Fibroblast of skin of scalp (primary cell): Measurements from ENCODE around the gene SMPD4.
A peak's percentile ranks its signal among the peaks of the same experiment; 100 is the strongest.
"Not testable (repeated sequence)": the region's sequence is repeated elsewhere in the genome, so short reads cannot be mapped to it uniquely, and the experiment has no call there.

Source experiments
- DNase-seq: peaks from one replicate; pipeline ENCODE4 v3.0.0-alpha.2; 2013

The SMPD4 gene

DNA sequence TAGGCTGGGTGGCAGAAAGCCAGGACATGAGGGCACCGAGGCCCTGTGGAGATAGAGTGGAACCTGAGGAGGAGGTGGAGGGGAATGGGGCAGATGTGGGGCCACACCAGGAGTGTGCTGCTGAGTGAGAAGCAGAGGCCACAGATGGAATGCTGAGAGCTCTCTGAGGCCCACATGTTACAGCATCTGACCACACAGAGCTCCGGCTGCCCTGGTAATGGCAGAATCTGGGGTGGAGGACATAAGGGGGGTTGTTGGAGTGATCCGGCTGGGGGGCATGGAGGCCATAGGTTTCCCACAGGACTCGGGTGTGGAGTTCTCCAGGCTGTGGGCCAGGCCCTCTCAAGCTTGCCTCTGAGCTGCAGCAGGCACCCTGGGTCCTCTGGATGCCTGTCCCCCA is 4.5 kb upstream of the SMPD4 start:
- DNase-seq: no peak

DNA sequence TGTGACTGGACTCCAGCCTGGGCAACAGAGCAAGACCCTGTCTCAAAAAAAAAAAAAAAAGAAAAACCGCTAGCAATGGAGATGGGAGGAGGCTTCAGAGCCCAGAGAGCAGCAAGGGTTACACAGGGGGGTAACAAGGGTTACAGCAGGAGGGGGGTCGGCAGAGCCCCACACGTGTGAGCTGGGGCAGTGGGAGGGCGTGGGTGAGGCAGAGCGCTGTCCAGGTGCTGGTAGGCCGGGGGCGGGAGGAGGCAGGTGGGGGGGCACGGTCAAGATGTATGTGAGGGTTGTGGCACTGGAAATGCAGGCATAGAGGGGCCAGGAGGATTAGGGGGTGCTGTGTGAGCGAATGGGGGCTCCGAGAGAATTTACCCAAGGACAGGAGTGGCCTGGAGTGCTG is 4.0 kb upstream of the SMPD4 start:
- no peak for DNase-seq

DNA sequence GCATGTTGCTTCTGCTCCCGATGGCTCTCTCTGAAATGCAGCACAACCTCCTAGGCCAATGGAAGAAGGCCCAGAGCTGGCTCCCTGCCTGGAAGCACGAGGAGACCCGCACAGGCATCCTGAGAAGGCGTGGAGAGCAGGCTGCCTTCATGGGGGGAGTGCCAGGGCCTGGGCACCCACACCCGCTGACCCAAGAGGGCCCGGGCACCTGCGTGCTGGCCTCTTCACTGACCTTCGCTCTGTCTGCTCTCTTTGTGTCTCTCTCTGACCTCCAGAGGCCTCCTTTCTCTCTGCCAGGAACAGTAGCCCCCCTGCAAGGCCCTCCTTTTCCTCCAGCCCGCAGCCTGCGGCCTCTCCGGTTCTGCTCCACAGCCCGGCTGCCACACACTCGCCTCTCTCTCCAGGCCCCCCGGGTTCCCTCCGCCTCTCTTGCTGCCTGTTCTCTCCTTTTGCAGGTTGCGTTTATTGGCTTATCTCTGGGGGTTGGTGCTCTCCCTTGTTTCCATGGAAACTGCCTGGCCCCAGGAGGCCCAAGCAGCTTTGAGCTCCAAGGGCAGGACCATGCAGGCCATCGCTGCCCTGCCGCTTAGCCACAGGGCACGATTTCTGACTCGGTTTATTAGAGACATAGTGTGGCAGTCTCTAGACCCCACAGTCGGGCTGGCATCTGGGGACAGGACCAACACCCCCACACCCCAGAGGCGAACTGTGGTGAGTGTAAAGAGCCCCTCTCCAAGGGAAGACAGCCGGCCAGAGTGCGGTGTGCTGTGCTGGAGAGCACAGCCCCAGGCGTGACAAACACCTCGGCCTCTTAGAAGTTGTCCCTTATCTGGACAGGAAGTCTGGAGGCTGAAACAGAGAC is 2.3 kb upstream of the SMPD4 start:
- DNase-seq: peak; percentile 30

DNA sequence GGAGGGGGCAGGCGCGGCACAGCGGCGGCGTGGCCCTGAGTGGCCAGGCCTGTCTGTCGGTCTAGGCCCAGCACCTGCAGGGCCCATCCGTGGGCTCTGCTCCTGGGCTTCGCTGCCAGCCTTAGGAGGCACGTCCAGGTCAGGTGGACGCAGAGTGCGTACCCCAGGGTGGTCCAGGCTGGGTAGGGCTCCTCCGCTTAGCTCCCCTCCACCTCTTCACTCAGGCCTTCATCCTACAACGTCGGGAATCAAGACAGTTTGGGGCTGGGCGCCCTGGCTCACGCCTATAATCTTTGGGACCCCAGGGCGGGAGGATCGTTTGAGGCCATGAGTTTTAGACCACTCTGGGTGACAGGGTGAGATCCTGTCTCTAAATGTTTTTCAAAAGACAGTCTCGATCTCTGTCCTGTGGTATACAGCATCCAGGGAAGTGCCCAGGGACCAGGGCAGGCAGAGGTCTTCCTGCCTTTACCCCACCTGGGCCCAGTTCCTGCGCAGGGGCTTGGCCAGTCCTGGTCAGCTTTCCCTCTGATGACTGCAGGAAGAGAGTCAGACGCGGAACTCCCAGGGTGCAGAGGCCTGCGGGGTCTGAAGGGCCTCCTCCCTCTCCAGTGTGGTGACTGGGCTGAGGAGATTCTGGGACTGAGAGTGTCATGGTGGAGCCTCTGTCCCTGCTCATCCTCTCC is 1.6 kb upstream of the SMPD4 start:
- DNase-seq: not testable (repeated sequence)

DNA sequence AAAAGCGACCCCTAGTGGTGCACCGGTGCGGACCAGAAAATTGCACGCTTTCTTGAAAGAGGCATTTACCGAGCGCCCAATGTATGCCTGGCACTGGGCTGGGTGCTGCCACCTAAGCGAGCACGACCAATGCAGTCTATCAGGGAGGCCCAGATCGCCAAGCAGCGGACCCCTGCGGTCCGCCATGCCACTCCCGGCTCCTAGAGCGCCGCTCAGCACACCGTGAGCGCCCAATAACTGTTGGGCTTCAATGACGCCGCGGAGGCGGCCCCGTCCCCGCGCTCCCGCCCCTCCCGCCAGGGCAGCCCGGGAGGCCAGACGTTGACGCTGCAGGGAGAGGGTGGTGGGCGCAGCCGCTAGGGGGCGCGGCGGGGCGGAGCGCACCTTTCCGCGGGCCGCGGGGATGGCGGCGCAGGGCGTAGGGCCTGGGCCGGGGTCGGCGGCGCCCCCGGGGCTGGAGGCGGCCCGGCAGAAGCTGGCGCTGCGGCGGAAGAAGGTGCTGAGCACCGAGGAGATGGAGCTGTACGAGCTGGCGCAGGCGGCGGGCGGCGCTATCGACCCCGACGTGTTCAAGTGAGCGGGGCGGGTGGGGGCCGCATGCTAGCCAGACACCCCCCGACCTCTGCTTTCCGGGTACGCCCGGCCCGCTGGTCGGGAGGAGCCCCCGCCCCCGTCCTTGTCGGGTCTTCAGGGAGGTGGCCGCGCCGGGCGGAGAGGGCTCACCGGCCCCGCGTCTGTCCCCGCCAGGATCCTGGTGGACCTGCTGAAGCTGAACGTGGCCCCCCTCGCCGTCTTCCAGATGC is 679 bp upstream of the SMPD4 start, which contains the start of gene MZT2B:
Gene MZT2B, plus strand, starts transcription at position 383 of the 803 bp plus-strand sequence. Its CDS starts 21 bp downstream, at position 404.
- peak; percentile 87 for DNase-seq

DNA sequence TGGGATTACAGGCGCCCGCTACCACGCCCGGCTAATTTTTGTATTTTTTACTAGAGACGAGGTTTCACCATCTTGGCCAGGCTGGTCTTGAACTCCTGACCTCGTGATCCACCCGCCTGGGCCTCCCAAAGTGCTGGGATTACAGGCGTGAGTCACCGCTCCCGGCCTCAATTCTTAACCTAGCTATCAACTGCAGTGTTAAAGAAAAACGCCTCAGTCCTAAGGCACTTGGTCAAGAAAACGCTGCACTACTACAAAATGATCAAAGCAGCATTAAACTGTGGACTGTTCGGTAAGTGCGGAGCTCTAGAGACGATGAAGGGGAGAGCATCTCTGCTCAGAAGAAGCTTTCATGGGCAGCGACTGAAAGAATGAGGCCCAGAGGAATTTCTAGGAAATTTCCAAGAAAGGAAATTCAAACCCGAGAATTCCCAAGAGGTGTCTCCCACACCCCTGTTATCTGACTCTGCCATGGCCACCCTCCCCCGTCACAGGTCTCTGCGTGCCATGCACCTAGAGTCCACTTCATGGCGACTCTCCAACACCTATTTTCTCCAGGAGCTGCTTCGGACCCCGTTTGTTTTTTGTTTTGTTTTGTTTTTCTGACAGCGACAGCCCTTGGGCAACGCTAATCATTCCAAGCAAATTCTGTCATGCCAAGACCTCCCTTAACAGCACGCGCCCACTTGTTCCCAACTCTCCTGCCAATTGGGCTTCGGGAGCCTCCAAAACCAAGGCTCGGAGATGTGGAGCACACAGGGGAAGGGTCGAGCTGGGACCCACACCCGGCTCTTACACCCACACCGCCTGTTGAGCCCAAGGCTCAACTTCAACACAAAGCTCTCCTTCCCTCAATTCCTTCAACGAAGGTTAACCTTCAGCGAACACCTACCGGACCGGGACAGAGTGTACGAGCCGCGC is 738 bp downstream of the SMPD4 start:
- not testable (repeated sequence) for DNase-seq

DNA sequence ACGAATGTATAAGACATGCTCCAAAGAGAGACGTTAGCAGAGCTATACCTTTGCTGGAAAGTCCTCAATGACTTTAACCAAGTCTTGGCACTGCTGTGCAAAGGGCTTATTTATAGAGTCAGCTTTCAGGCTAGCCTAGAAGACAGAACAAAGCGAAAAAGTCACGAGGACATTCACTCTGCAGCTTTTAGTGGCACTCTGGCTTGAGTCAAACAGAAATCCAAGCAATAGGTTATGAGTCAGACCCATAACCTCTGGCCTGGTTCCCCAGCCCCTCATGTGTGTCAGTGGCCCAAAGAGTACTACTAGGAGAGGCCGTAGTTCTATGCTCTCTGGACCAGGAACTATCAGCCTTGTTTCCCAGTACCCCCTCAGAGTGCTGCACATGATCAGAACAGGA is 6.5 kb downstream of the SMPD4 start:
- not testable (repeated sequence) for DNase-seq

DNA sequence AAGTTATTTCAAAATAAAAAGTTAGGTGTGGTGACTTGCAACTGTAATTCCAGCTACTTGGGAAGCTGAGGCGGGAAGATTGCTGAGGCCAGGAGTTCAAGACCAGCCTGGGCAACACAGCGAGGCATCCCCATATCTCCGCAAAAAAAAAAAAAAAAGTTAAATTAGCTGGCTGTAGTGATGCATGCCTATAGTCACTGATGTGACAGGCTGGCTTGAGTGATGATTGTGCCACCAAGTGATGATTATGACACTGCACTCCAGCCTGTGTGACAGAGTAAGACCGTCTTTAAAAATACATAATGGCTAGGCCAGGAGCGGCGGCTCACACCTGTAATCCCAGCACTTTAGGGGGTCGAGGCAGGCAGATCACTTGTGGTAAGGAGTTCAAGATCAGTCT is 11.5 kb downstream of the SMPD4 start:
- no peak for DNase-seq

DNA sequence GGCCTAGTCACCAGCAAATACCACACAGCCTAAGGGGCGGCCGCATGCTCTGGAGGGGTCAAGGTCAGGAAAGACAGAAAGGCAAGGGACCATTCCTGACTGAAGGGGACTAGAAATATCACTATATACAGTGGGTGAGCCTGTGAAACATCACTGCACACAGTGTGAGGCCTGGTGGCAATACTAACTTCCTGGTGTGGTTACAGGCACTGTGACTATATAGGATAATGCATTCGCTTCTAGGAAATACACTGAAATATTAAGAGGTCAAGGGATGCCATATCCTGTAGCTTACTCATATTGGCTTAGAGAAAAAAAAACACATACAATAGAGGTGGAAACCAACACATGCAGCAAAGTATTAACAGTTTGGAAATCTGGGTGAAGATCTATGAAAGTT is 12.2 kb downstream of the SMPD4 start:
- not testable (repeated sequence) for DNase-seq

DNA sequence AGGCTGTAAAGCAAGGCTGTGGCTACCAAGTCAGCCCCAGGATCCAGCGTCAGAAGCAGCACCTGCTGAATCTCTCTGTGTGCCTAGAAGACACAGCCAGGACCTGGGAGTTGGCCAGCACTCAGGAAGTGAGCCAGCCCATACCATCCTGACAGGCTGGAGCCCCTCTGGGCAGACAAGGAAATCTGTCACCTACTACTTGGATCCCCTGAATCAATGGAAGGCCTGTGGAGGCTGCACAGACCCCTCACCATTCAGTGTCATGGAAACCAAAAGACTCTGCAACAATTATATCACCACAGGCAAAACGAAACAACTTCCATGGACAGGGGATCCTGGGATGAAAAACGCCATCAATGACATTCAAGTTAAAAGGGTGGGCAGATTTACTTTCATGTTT is 14.8 kb downstream of the SMPD4 start:
- not testable (repeated sequence) for DNase-seq

DNA sequence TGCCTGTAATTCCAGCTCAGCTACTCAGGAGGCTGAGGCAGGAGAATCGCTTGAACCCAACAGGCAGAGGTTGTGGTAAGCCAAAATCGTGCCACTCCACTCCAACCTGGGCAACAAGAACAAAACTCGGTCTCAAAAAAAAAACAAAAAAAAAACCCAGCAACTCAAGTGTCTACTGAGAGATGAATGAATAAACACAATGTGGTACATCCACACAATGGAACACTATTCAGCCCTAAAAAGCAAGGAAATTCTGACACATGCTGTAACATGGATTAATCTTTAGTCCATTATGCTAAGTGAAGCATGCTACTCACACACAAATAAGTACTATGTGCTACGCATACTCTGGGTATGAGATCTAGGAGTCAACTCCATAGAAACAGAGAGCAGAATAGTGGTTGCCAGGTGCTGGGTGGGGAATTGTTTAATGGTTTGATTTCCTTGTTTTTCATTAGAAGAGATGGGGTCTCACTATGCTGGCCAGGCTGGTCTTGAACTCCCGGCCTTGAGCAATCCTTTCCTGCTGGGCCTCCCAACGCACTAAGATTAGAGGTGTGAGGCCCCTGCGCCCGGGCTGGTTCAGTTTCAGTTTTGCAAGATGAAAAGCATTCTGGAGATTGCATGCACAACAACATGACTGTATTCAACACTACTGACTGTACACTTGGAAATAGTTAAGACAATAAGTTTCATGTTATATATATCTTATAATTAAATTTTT is 15.9 kb downstream of the SMPD4 start:
- DNase-seq: no peak

DNA sequence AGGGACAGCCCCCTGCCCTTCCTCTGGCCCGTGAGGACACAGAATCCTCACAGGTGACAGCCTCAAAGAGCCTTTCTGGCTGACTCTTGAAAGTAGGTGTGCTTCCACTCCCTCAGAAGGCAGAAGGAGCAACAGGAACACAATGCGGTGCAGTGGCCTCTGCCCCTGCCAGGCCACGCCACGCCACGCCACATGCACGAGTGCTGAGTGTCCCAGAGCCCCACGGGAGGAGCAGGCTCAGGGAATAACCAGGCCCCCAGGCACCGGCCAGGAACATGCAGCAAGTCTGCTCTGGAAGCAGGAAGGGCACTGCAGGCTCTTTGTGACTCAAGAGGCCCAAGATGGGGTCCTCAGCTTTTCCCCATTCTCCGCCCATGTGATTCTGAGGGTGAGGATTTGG is 18.4 kb downstream of the SMPD4 start:
- no peak for DNase-seq

DNA sequence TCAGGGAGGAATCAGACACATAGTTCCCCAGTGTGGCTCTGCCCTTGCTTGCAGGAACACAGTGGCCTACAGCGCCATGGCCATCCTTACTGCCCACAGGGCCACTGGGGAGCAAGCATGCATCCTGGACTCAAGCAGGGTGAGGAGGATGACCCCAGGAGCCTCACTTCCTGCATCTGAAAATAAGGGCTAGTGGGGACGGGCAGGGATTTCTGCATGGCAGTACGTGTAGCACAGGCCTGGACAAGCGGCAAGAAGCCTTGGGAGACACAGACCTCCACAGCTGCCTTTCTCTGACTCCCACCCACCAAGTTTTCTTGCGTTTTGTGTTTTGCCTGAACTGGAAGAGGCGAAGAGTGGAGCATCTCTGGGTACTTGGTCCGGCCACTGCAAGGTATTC is 18.9 kb downstream of the SMPD4 start:
- DNase-seq: not testable (repeated sequence)

DNA sequence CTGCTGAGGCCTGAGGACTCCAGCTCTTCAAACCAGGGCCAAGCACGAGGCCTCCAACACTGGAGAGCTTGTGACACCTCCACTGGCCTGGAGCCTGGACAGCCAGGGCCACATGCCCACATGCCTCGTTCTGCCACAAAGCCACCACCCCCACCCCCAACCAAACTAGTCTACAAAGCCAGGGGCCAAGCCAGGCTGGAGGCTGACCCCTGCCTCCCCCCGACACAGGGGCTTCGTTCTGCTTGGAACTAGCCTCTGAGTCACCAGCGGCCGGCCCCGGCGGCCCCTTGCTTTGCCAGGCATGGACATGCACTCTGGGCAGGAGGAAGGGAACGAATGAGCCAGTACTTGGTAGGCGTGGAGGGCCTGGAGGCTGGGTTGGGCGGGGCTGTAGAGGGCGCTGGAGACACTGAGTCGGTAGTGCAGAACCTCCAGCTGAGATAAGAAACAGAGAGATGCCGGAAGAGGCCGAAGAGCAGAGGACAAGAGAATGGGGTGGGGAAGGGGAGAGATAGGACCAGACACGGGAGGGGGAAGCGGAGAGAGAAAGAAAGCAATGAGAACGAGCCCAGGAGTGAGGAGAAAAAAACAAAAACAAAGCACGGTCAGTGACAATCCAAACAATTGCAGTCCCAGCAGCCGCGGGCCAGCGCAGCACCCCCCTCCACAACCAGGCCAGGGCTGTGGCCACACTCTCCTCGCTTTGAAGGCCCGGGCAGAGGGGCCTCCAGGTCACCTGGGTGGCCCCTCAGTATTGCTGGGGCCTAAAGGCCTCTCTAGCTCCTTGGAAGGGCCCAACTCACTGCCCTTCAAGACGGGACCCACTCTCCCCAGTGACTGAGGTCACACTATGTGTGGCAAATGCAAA is 20.3 kb downstream of the SMPD4 start:
- DNase-seq: not testable (repeated sequence)

DNA sequence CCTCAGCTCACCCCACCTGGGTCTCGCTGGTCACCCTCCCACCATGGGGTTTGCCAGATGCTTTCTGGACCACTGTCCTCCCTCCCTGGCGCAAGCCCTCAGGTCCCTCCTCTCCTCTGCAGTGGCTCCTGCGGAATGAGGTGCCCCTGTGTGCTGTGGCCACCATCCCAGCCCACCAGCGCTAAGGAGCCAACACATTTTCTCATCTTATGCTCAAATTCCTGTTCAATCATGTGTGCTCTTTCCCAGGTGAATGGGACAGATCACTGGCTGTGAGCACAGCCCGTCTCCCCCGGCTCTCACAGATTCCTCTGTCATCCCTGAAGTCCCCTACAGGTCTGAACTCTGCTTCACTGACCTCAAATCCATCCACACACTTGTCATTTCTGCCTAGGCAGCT is 21.3 kb downstream of the SMPD4 start:
- DNase-seq: no peak

DNA sequence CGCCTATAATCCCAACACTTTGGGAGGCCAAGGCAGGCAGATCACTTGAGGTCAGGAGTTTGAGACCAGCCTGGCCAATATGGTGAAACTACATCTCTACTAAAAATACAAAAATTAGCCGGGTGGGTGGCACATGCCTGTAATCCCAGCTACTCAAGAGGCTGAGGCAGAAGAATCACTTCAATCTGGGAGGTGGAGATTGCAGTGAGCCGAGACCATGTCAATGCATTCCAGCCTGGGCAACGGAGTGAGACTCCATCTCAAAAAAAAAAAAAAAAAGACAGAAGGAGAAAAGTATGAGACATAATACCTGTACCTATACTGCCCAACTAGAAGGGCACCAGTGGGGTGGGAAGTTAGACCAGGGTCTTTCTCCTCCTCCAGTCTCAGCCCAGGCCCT is 22.0 kb downstream of the SMPD4 start:
- DNase-seq: not testable (repeated sequence)

DNA sequence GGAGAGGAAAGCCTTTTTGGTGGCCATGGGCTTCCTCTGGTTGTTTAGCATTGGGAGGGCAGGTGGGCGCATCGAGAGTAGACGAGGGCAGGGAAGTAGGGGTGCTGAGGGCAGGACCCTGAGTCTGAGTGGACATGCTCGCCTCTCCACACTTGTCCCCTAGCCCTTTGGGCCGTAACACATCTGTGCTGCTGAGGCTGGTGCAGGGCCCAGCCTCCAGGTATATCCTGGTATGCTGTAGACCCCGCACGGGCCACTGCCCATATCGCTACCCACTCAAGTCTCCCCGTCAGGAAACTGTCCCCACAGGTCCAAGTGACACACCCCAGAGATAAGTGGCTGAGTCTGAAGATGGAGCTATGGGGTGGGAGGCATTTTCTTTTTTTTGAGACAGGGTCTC is 22.8 kb downstream of the SMPD4 start:
- DNase-seq: no peak

DNA sequence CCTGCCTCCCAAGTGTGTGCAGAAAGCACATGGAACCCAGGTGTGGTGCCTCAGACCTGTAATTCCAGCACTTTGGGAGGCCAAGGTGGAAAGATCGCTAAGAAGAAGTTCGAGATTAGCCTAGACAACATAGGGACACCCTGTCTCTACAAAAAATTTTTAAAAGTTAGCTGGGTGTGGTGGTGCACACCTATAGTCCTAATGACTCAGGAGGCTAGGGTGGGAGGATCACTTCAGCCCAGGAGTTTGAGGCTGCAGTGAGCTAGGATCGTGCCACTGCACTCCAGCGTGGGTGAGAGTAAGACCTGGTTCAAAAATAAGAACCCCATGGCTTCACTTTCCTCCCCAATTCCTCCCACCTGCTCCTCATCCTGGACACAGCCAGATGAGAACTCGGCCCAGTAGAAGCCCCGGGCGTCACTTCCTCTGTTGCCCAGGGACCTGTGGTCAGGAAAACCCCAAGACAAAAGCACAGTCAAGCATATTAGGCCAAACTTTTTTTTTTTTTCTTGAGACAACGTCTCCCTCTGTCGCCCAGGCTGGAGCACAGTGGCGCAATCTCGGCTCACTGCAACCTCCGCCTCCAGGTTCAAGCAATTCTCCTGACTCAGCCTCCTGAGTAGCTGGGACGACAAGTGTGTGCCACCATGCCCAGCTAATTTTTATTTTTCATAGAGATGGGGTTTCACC is 23.4 kb downstream of the SMPD4 start:
- not testable (repeated sequence) for DNase-seq

DNA sequence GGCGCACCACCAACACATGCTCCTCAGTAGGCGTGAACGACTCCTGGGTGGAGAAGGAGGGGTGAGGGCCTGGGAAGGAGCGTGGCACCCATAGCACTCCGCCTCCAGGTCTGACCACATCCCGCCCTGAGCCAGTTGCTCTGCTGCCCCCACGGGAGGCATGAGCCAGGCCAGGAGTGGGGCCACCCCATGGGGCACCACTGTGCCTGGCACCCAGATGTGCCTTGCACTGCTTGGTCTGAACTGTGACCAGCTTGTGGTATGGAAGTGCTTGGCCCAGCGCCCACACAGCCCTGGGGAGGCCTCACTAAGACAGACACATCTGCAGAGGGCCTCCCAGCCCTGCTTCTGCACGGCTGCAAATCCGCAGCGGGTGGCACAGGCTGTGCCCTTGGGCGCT is 24.0 kb downstream of the SMPD4 start:
- not testable (repeated sequence) for DNase-seq

DNA sequence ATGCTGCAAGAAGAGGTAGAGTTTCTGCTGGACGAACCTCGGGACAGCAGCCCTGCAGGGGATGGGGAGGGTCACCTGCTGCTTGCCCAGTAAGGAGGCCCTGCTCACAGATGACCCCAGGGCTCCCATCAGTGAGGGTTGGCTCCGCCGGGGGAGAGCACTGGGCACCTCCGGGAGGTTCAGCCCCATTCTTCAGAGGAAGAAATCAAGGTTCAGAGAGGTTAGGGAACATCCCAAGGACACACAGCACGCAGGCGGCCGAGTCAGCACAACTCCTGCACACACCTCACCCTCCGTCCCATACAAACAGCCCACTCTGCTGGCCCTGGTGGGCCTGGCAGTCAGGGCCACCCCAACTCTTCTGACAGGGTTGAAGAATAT is 24.8 kb downstream of the SMPD4 start:
- no peak for DNase-seq
